ENCODE data around the gene AATK.

Gene AATK

GRCh38 chr17:81166033-81166492, at the start of gene AATK:
AATK (minus strand) TSS chr17:81166221; CDS start chr17:81165992, 229 bp downstream.
- DNase-seq: no peak

GRCh38 chr17:81213978-81214377, 48.0 kb upstream of the AATK start:
- DNase-seq: no peak

GRCh38 chr17:81212365-81212764, 46.3 kb upstream of the AATK start:
- DNase-seq: no peak

GRCh38 chr17:81210868-81211267, 44.8 kb upstream of the AATK start:
- DNase-seq: no peak

GRCh38 chr17:81210466-81210865, 44.4 kb upstream of the AATK start:
- no peak for DNase-seq

- no peak for DNase-seq
Observed at GRCh38 chr17:81209141-81209540, 43.1 kb upstream of the AATK start.

- DNase-seq: no peak
Observed at GRCh38 chr17:81208651-81209050, 42.6 kb upstream of the AATK start.

- no peak for DNase-seq
Observed at GRCh38 chr17:81207610-81208581, 41.9 kb upstream of the AATK start.

- DNase-seq: no peak
Observed at GRCh38 chr17:81206657-81207056, 40.6 kb upstream of the AATK start.

- DNase-seq: no peak
Observed at GRCh38 chr17:81206166-81206565, 40.1 kb upstream of the AATK start.

GRCh38 chr17:81204578-81204977, 38.6 kb upstream of the AATK start:
- no peak for DNase-seq

GRCh38 chr17:81203136-81203535, 37.1 kb upstream of the AATK start:
- no peak for DNase-seq

- DNase-seq: no peak
Observed at GRCh38 chr17:81202318-81202717, 36.3 kb upstream of the AATK start.

GRCh38 chr17:81200695-81201580, 34.9 kb upstream of the AATK start:
- DNase-seq: no peak

- DNase-seq: no peak
Observed at GRCh38 chr17:81200201-81200600, 34.2 kb upstream of the AATK start.

- no peak for DNase-seq
Observed at GRCh38 chr17:81199482-81199830, 33.4 kb upstream of the AATK start.

- no peak for DNase-seq
Observed at GRCh38 chr17:81198826-81199481, 32.9 kb upstream of the AATK start.

- DNase-seq: no peak
Observed at GRCh38 chr17:81197831-81198490, 31.9 kb upstream of the AATK start.

GRCh38 chr17:81197409-81197795, 31.4 kb upstream of the AATK start:
- DNase-seq: no peak

GRCh38 chr17:81196505-81197408, 30.7 kb upstream of the AATK start:
- no peak for DNase-seq

GRCh38 chr17:81195941-81196495, 30.0 kb upstream of the AATK start:
- DNase-seq: no peak
